ENCODE results near the gene ZNF234.
A peak's percentile ranks its signal among the peaks of the same experiment; 100 is the strongest.

The ZNF234 gene

GRCh38 chr19:44151491-44151890 lies 10.1 kb downstream of the ZNF234 start:
- Histone ChIP-seq H3K9me3 (ENCODE audit: insufficient read depth, low read depth, low read length) (peaks cover 7% of the 10 kb centered on the region; the same call in 1 of the 2 replicates), H3K4me1 (ENCODE audit: insufficient read depth, low read length, poor library complexity, severe bottlenecking) (no peaks in the 10 kb centered on the region), H3K27me3 (ENCODE audit: insufficient read depth, low read length, poor library complexity, severe bottlenecking) (no peaks in the 10 kb centered on the region), H3K9ac (ENCODE audit: low read depth, low read length, poor library complexity, severe bottlenecking) (no peak overlapping the region), H3F3A (ENCODE audit: low read depth) (no peaks in the 10 kb centered on the region), H3K36me3 (ENCODE audit: insufficient read depth, low read length) (peaks cover 25% of the 10 kb centered on the region), H3K79me2 (ENCODE audit: insufficient read depth, low read length) (no peaks in the 10 kb centered on the region), H3K4me3 (ENCODE audit: low read length, poor library complexity, severe bottlenecking) (no peak overlapping the region), H3K9me2 (replicated peaks; ENCODE audit: low read depth, low read length) (no peaks in the 10 kb centered on the region), H4K20me1 (ENCODE audit: insufficient read depth, low read length, poor library complexity, severe bottlenecking) (no peaks in the 10 kb centered on the region), H3K4me2 (ENCODE audit: low read depth, low read length, poor library complexity, severe bottlenecking) (no peak overlapping the region), H2AFZ (ENCODE audit: low read length) (no peak overlapping the region)
- no peak for TF ChIP-seq EZH2phosphoT487 (IDR thresholded peaks at IDR 0.05; ENCODE audit: borderline replicate concordance)
- TF ChIP-seq, protein P1, sequence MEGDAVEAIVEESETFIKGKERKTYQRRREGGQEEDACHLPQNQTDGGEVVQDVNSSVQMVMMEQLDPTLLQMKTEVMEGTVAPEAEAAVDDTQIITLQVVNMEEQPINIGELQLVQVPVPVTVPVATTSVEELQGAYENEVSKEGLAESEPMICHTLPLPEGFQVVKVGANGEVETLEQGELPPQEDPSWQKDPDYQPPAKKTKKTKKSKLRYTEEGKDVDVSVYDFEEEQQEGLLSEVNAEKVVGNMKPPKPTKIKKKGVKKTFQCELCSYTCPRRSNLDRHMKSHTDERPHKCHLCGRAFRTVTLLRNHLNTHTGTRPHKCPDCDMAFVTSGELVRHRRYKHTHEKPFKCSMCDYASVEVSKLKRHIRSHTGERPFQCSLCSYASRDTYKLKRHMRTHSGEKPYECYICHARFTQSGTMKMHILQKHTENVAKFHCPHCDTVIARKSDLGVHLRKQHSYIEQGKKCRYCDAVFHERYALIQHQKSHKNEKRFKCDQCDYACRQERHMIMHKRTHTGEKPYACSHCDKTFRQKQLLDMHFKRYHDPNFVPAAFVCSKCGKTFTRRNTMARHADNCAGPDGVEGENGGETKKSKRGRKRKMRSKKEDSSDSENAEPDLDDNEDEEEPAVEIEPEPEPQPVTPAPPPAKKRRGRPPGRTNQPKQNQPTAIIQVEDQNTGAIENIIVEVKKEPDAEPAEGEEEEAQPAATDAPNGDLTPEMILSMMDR (conservative IDR thresholded peaks at IDR 0.05; ENCODE audit: low read length), result no peak

DNA sequence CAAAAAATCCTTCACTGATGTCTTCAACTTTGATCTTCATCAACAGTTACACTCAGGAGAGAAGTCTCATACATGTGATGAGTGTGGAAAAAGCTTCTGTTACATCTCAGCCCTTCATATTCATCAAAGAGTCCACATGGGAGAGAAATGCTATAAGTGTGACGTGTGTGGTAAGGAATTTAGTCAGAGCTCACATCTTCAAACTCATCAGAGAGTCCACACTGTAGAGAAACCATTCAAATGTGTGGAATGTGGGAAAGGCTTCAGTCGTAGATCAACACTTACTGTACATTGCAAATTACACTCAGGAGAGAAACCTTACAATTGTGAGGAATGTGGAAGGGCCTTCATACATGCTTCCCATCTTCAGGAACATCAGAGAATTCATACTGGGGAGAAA lies 15.1 kb downstream of the ZNF234 start:
- Histone ChIP-seq H2AFZ (ENCODE audit: low read length) (no peak overlapping the region), H3K4me2 (ENCODE audit: low read depth, low read length, poor library complexity, severe bottlenecking) (no peak overlapping the region), H3K27me3 (ENCODE audit: insufficient read depth, low read length, poor library complexity, severe bottlenecking) (no peaks in the 10 kb centered on the region), H3K79me2 (ENCODE audit: insufficient read depth, low read length) (no peaks in the 10 kb centered on the region), H3K9me3 (ENCODE audit: insufficient read depth, low read depth, low read length) (peaks cover 13% of the 10 kb centered on the region; the same call in 1 of the 2 replicates), H3K9me2 (replicated peaks; ENCODE audit: low read depth, low read length) (no peaks in the 10 kb centered on the region), H3K4me3 (ENCODE audit: low read length, poor library complexity, severe bottlenecking) (no peak overlapping the region), H4K20me1 (ENCODE audit: insufficient read depth, low read length, poor library complexity, severe bottlenecking) (no peaks in the 10 kb centered on the region), H3K9ac (ENCODE audit: low read depth, low read length, poor library complexity, severe bottlenecking) (no peak overlapping the region), H3K4me1 (ENCODE audit: insufficient read depth, low read length, poor library complexity, severe bottlenecking) (no peaks in the 10 kb centered on the region), H3K36me3 (ENCODE audit: insufficient read depth, low read length) (peaks cover 32% of the 10 kb centered on the region), H3F3A (ENCODE audit: low read depth) (no peaks in the 10 kb centered on the region)
- TF ChIP-seq EZH2phosphoT487 (IDR thresholded peaks at IDR 0.05; ENCODE audit: borderline replicate concordance), result no peak
- TF ChIP-seq, protein P1 (conservative IDR thresholded peaks at IDR 0.05; ENCODE audit: low read length), result no peak

- Histone ChIP-seq H2AFZ (ENCODE audit: low read length) (no peak overlapping the region), H3K9me3 (ENCODE audit: insufficient read depth, low read depth, low read length) (no peaks in the 10 kb centered on the region), H3K27me3 (ENCODE audit: insufficient read depth, low read length, poor library complexity, severe bottlenecking) (peaks cover 16% of the 10 kb centered on the region), H3K4me2 (ENCODE audit: low read depth, low read length, poor library complexity, severe bottlenecking) (peak overlapping the region; percentile 99), H3K4me3 (ENCODE audit: low read length, poor library complexity, severe bottlenecking) (no peak overlapping the region), H3F3A (ENCODE audit: low read depth) (no peaks in the 10 kb centered on the region), H3K9me2 (replicated peaks; ENCODE audit: low read depth, low read length) (no peaks in the 10 kb centered on the region), H3K36me3 (ENCODE audit: insufficient read depth, low read length) (no peaks in the 10 kb centered on the region), H4K20me1 (ENCODE audit: insufficient read depth, low read length, poor library complexity, severe bottlenecking) (peaks cover 13% of the 10 kb centered on the region), H3K79me2 (ENCODE audit: insufficient read depth, low read length) (peaks cover 36% of the 10 kb centered on the region), H3K4me1 (ENCODE audit: insufficient read depth, low read length, poor library complexity, severe bottlenecking) (peaks cover 35% of the 10 kb centered on the region), H3K9ac (ENCODE audit: low read depth, low read length, poor library complexity, severe bottlenecking) (no peak overlapping the region)
- TF ChIP-seq EZH2phosphoT487 (IDR thresholded peaks at IDR 0.05; ENCODE audit: borderline replicate concordance), result no peak
- TF ChIP-seq, protein P1 (conservative IDR thresholded peaks at IDR 0.05; ENCODE audit: low read length), result no peak
These were observed 22.4 kb downstream of the ZNF234 start for GRCh38 chr19:44163789-44164188.
